Activated CD4-positive, alpha-beta T cell treated with anti-CD3 and anti-CD28 coated beads, Interleukin-2, amount 10 ng/mL, durations not matched to agents 24 days and 14 days (primary cell): ENCODE data around the gene GSE1. TPM values are rescaled to one million over a fixed set of nuclear protein-coding genes. Genes with fewer than 3 reads are reported as not detected.
"Not testable (repeated sequence)": the region's sequence is repeated elsewhere in the genome, so short reads cannot be mapped to it uniquely, and the experiment has no call there.

Experiments
- DNase-seq: peaks from one replicate; pipeline ENCODE4 v3.0.0; 2022
- H3K27ac Mint-ChIP-seq: one replicate; pipeline ENCODE4 v1.8.0; 2022; ENCODE audit warnings: mild to moderate bottlenecking, mixed read lengths
- H3K27me3 Mint-ChIP-seq: one replicate; pipeline ENCODE4 v1.8.0; 2022; ENCODE audit warnings: mixed read lengths
- H3K36me3 Mint-ChIP-seq: one replicate; pipeline ENCODE4 v1.8.0; 2022; ENCODE audit warnings: low read depth, mild to moderate bottlenecking, mixed read lengths
- H3K4me1 Mint-ChIP-seq: one replicate; pipeline ENCODE4 v1.8.0; 2021; ENCODE audit warnings: mixed read lengths
- H3K4me3 Mint-ChIP-seq: one replicate; pipeline ENCODE4 v1.8.0; 2022; ENCODE audit warnings: mild to moderate bottlenecking, moderate library complexity, mixed read lengths
- H3K9me3 Mint-ChIP-seq: one replicate; pipeline ENCODE4 v1.8.0; 2021; ENCODE audit warnings: mixed read lengths
- intact Hi-C: fragments of 100-400 bp; cut with micrococcal nuclease; formaldehyde crosslinking; loops from one replicate; pipeline ENCODE4 v1.15.1; 2023
- total RNA-seq: library from RNA; stranded (reverse); gene quantifications from 2 replicates; pipeline ENCODE4 v1.2.3, GENCODE V29; 2022

Gene GSE1
- total RNA-seq, 1 donor from 2014 or later = 37.5 TPM

GRCh38 chr16:85591381-85591780 lies 21.7 kb upstream of the GSE1 start:
- no peak overlapping the region for H3K27ac Mint-ChIP-seq
- H3K9me3 Mint-ChIP-seq = no peaks in the 10 kb centered on the region
- no peaks in the 10 kb centered on the region for H3K36me3 Mint-ChIP-seq
- H3K4me1 Mint-ChIP-seq = peaks cover 6% of the 10 kb centered on the region
- intact Hi-C loops = no loop called here
- H3K27me3 Mint-ChIP-seq = no peaks in the 10 kb centered on the region
- H3K4me3 Mint-ChIP-seq = no peak overlapping the region
- no peak for DNase-seq

- H3K27me3 Mint-ChIP-seq, H3K36me3 Mint-ChIP-seq, DNase-seq, intact Hi-C loops, H3K27ac Mint-ChIP-seq, H3K4me1 Mint-ChIP-seq, H3K9me3 Mint-ChIP-seq, H3K4me3 Mint-ChIP-seq: not testable (repeated sequence)
Measured at GRCh38 chr16:85592277-85592676, 20.8 kb upstream of the GSE1 start.

DNA sequence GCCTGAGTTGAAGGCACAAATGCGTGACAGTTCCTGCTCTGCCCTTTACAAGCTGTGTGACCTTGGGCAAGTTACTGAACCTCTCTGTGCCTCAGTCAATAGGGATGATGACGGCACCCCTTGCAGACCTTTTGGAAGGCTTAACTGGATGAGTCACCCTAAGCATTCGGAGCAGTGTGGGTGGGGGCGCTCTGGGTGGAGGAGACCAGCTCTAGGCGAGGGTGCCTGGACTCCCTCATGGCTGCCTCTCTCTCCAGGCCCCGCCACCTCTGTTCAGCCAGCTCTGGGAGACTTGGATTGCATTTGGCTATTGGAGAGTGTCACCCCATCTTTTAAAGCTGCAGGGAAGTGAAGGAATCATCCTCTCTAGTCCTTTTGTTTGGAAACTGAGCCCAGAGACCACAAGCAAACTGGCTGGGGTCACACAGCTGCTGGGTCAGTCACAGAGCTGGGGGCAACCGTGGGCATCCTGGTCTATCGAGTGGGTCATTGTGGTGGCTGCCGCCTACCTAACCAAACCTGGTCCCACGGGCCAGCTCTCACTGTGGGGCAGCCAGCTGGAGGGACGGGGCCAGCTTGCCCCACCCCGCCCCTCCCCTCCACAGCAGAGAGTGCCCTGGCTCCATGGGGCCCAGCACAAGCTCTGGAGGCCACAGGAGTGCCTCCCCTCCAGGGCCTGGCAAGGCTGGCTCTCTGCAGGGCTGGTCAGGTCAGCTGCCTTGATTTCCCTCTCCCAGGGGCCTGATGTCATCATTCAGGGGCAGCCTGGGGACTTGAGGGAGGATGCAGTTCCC lies 20.2 kb upstream of the GSE1 start:
- intact Hi-C loops = no loop called here
- Mint-ChIP-seq H3K4me3 (no peak overlapping the region), H3K4me1 (peaks cover 6% of the 10 kb centered on the region), H3K27me3 (no peaks in the 10 kb centered on the region), H3K27ac (no peak overlapping the region), H3K9me3 (no peaks in the 10 kb centered on the region), H3K36me3 (no peaks in the 10 kb centered on the region)
- no peak for DNase-seq

- H3K9me3 Mint-ChIP-seq = no peaks in the 10 kb centered on the region
- no peaks in the 10 kb centered on the region for H3K36me3 Mint-ChIP-seq
- H3K4me3 Mint-ChIP-seq = no peak overlapping the region
- no peaks in the 10 kb centered on the region for H3K27me3 Mint-ChIP-seq
- H3K27ac Mint-ChIP-seq = no peak overlapping the region
- DNase-seq = no peak
- intact Hi-C loops = no loop called here
- H3K4me1 Mint-ChIP-seq = peaks cover 6% of the 10 kb centered on the region
Measured at GRCh38 chr16:85593494-85594221, 19.5 kb upstream of the GSE1 start.

DNA sequence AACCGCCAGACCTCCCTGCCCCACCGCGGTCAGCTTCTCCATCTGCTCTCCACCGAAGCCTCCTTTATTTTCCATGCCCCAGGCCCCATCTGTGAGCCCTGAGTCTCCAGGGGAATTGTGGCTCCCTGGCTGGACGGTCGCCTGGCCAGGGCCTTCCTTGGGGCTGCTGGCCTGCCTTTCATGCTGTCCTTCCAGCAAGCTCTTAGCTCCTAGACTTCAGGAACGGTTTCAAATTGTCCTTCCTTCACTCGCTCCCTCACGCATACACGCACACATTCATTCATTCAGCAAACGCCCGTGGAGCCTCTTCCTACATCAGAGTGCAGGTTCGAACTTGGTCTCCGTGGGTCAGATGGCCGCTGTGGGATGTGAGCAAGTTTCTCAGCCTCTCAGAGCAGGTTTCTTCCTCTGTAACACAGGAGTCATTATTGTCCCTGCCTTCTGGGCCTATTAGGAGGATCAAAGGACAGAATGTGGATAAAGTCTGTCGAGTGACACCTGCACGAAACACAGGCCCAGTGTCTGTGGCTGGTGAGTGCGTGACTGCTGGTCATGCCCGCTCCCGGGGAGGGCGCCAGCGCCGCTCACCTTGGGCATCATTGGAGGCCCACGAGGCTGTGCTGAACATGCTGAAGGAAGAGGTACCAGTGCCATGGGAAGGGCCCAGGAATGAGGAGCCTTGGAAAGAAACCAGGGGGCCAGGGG lies 18.7 kb upstream of the GSE1 start:
- H3K27me3 Mint-ChIP-seq = no peaks in the 10 kb centered on the region

DNA sequence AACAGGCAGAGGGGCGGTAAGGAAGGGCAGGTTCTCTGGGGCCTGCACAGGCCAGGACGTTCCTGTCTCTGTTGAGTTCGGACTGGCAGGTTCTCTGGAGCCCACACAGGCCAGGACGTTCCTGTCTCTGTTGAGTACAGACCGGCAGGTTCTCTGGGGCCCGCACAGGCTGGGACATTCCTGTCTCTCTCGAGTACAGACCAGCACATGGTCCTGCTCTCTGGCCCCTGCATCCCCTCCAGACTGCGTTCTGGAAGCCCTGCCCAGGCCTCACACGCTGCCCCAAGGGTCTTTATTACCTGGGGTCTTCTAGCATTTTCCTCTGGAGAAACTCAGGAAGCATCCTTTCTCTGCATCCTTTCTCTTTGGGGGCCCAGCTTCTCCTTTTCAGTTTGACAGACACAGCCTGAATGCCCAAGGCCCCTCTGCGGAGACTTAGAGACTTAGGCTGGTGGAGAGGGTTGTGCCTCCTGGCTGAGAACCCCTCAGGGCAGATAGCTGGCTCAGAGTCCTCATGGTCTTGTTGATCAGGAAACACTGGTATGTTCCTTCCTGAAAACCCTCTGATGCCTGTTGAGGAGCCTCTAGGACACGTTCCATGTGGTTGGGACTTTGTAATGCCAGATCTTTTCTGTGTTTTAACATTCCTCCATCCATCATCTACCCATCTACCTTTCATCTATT lies 18.0 kb upstream of the GSE1 start:
- Mint-ChIP-seq H3K4me3 (no peak overlapping the region), H3K27ac (peak overlapping the region; percentile 40), H3K9me3 (no peaks in the 10 kb centered on the region), H3K4me1 (peaks cover 6% of the 10 kb centered on the region), H3K27me3 (no peaks in the 10 kb centered on the region), H3K36me3 (no peaks in the 10 kb centered on the region)
- DNase-seq = no peak
- intact Hi-C loops = no loop called here

More for the DNA sequence above, 18.7 kb upstream of the GSE1 start:
- Mint-ChIP-seq H3K4me3 (no peak overlapping the region), H3K9me3 (no peaks in the 10 kb centered on the region), H3K36me3 (no peaks in the 10 kb centered on the region), H3K27ac (no peak overlapping the region), H3K4me1 (peaks cover 6% of the 10 kb centered on the region)
- DNase-seq = no peak
- intact Hi-C loops = no loop called here

DNA sequence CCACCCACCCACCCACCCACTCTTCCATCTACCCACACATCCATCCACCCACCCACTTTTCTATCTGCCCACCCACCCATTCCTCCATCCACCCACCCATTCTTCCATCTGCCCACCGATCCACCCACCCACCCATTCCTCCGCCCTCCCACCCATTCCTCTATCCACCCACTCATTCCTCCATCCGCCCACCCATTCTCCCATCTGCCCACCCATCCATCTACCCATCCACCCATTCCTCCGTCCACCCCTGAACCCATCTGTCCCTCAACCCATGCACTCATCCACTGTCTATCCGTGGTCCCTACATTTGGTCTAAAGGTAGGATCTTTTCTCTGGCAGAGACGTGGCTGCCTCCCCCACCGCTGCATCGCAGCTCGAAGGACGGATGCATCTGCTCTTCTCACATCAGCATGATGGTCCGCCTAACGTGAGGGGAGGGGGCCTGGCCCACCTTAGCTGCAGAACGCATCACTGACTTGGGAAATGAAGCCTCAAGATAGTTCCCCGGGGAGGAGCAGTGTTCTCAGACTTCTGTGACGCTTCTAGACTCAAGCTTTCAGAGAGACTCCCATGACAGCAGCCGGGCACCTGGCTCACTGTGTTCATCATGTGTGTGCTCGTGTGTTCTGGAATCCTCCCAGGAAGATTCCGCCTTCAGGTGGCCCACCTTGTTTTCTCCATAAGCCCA lies 17.2 kb upstream of the GSE1 start:
- Mint-ChIP-seq H3K4me3 (no peak overlapping the region), H3K27ac (no peak overlapping the region), H3K9me3 (no peaks in the 10 kb centered on the region), H3K27me3 (no peaks in the 10 kb centered on the region), H3K4me1 (peaks cover 6% of the 10 kb centered on the region), H3K36me3 (no peaks in the 10 kb centered on the region)
- intact Hi-C loops = no loop called here
- no peak for DNase-seq

GRCh38 chr16:85598141-85598540 lies 15.0 kb upstream of the GSE1 start:
- Mint-ChIP-seq H3K4me1 (peaks cover 6% of the 10 kb centered on the region), H3K9me3 (no peaks in the 10 kb centered on the region), H3K36me3 (no peaks in the 10 kb centered on the region), H3K27ac (no peak overlapping the region), H3K4me3 (no peak overlapping the region), H3K27me3 (no peaks in the 10 kb centered on the region)
- intact Hi-C loops = no loop called here
- no peak for DNase-seq

- intact Hi-C loops = no loop called here
- H3K4me1 Mint-ChIP-seq = peaks cover 6% of the 10 kb centered on the region
- no peaks in the 10 kb centered on the region for H3K36me3 Mint-ChIP-seq
- no peak overlapping the region for H3K27ac Mint-ChIP-seq
- DNase-seq = no peak
- H3K27me3 Mint-ChIP-seq = no peaks in the 10 kb centered on the region
- no peaks in the 10 kb centered on the region for H3K9me3 Mint-ChIP-seq
- H3K4me3 Mint-ChIP-seq = no peak overlapping the region
Measured at GRCh38 chr16:85600078-85600477, 13.0 kb upstream of the GSE1 start.

GRCh38 chr16:85600530-85601271 lies 12.4 kb upstream of the GSE1 start:
- no peaks in the 10 kb centered on the region for H3K36me3 Mint-ChIP-seq
- H3K9me3 Mint-ChIP-seq = no peaks in the 10 kb centered on the region
- no peak for DNase-seq
- no peak overlapping the region for H3K4me3 Mint-ChIP-seq
- intact Hi-C loops = no loop called here
- H3K27ac Mint-ChIP-seq = no peak overlapping the region
- no peaks in the 10 kb centered on the region for H3K27me3 Mint-ChIP-seq
- H3K4me1 Mint-ChIP-seq = peaks cover 4% of the 10 kb centered on the region

DNA sequence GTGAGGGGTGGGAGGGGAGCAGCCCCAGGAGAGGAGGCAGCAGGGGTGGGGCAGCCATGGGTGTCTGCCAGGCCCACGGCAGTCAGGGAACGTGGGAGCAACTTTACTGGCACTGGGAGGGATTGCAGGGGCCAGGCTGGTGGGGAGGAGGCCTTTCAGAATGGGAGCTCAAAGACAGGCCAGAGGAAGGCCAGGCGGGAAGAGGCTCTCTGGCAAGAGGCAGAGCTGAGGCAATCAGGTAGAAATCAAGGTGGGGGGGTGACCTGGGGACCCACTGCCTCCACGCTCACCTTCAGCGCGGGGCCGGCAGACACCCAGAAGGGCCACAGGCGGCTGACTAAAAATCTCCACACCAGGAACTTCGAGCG lies 11.9 kb upstream of the GSE1 start:
- Mint-ChIP-seq H3K27me3 (no peaks in the 10 kb centered on the region), H3K4me1 (peaks cover under 1% of the 10 kb centered on the region), H3K36me3 (no peaks in the 10 kb centered on the region), H3K9me3 (no peaks in the 10 kb centered on the region), H3K4me3 (no peak overlapping the region), H3K27ac (no peak overlapping the region)
- no peak for DNase-seq
- intact Hi-C loops = no loop called here

GRCh38 chr16:85601730-85602401 lies 11.3 kb upstream of the GSE1 start:
- no peak for DNase-seq
- intact Hi-C loops = no loop called here
- Mint-ChIP-seq H3K36me3 (no peaks in the 10 kb centered on the region), H3K27me3 (no peaks in the 10 kb centered on the region), H3K4me1 (no peaks in the 10 kb centered on the region), H3K4me3 (no peak overlapping the region), H3K9me3 (no peaks in the 10 kb centered on the region), H3K27ac (no peak overlapping the region)
